ENCODE results near the gene LCN6.
"Not testable (repeated sequence)": the region's sequence is repeated elsewhere in the genome, so short reads cannot be mapped to it uniquely, and the experiment has no call there.

Gene LCN6

GRCh38 chr9:136722093-136722968 lies 26.0 kb downstream of the LCN6 start:
- no peak for DNase-seq

- DNase-seq = no peak
Observed at GRCh38 chr9:136721339-136722092, 26.8 kb downstream of the LCN6 start.

- DNase-seq = no peak
Observed at GRCh38 chr9:136720898-136721338, 27.4 kb downstream of the LCN6 start.

GRCh38 chr9:136720251-136720897 lies 28.0 kb downstream of the LCN6 start:
- DNase-seq = no peak

- DNase-seq = no peak
Observed at GRCh38 chr9:136719195-136719880, 29.0 kb downstream of the LCN6 start.

- DNase-seq = no peak
Observed at GRCh38 chr9:136718345-136719194, 29.8 kb downstream of the LCN6 start.

GRCh38 chr9:136717399-136717798 lies 30.9 kb downstream of the LCN6 start:
- DNase-seq = no peak

GRCh38 chr9:136714893-136715274 lies 33.4 kb downstream of the LCN6 start:
- no peak for DNase-seq

- no peak for DNase-seq
Observed at GRCh38 chr9:136714096-136714892, 34.0 kb downstream of the LCN6 start.

GRCh38 chr9:136713550-136713949 lies 34.8 kb downstream of the LCN6 start:
- no peak for DNase-seq

GRCh38 chr9:136712690-136713544 lies 35.4 kb downstream of the LCN6 start:
- no peak for DNase-seq

GRCh38 chr9:136711751-136712689 lies 36.3 kb downstream of the LCN6 start, which contains the start of gene DIPK1B:
DIPK1B (plus strand) TSS chr9:136712572; CDS start chr9:136712666, 94 bp downstream.
- no peak for DNase-seq

GRCh38 chr9:136711219-136711648 lies 37.1 kb downstream of the LCN6 start:
- DNase-seq = not testable (repeated sequence)

GRCh38 chr9:136710543-136710942 lies 37.8 kb downstream of the LCN6 start:
- no peak for DNase-seq

GRCh38 chr9:136709454-136710109 lies 38.7 kb downstream of the LCN6 start:
- no peak for DNase-seq

- DNase-seq = no peak
Observed at GRCh38 chr9:136707849-136708517, 40.3 kb downstream of the LCN6 start.

GRCh38 chr9:136707011-136707410 lies 41.3 kb downstream of the LCN6 start:
- no peak for DNase-seq
